ENCODE measurements around the gene TSFM. TPM values are rescaled to one million over a fixed set of nuclear protein-coding genes. Genes with fewer than 3 reads are reported as not detected.

TSFM gene
- total and polyA plus RNA-seq, 9 of the 15 experiments (the other 6 are each of a cell fraction or from before 2014, with no cell fraction given) = 44.6 to 198 (median 60.2) TPM

DNA sequence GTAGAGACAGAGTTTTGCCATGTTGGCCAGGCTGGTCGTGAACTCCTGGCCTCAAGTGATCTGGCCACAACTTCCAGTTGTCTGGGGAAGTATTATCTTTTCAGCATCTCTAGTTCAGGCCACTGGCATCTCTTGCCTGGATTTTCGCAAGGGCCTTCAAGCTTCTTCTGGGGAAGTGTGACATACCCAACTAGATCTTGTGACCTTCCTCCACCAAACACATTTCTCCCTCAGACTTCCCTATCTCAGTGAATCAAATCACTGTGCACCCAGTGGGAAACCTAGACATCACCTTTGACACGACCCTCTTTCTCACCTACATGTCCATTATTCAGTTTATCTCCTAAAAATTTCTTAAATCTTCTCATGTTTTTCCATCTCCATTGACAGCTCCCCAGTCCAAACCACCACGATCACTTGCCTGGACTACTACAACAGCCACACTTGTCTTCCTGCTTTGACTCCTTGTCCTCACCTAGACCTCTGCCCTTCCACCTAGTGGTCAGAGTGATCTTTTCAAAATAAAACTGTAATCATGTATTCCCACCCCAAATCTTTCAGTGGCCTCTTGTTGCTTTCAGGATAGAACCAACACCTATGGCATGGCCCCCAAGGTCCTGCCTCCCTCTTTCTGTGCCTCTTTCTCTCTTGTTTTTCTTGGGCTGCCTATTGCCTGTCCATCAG is 6.9 kb upstream of the TSFM start:
- Histone ChIP-seq H3K4me2 (ENCODE audit: insufficient read depth, low read length) (no peak overlapping the region), H3K36me3 (ENCODE audit: control insufficient read depth, insufficient read depth, low read length) (peaks cover 23% of the 10 kb centered on the region), H2AFZ (ENCODE audit: low read depth, low read length) (no peak overlapping the region), H3K79me2 (ENCODE audit: control insufficient read depth, insufficient read depth, low read length) (peaks cover 23% of the 10 kb centered on the region), H3K4me1 (replicated peaks in 1 of 2; ENCODE audit: control insufficient read depth in 2 of 2, insufficient read depth in 2 of 2, low read length in 2 of 2) (peaks cover 11 to 22% of the 10 kb centered on the region in 2 experiments), H4K20me1 (replicated peaks; ENCODE audit: control insufficient read depth, insufficient read depth, low read length) (no peaks in the 10 kb centered on the region), H3K27ac (ENCODE audit: extremely low read depth, low read depth, low read length) (no peak overlapping the region), H3K27me3 (ENCODE audit: control insufficient read depth in 2 of 2, insufficient read depth in 2 of 2, low read length in 2 of 2) (no peaks in the 10 kb centered on the region), H3K9me1 (ENCODE audit: control insufficient read depth, insufficient read depth, low read length) (no peaks in the 10 kb centered on the region), H3K9ac (ENCODE audit: insufficient read depth in 1 of 2, low read depth in 2 of 2, low read length in 2 of 2) (no peak overlapping the region), H3K9me3 (replicated peaks; ENCODE audit: control insufficient read depth, insufficient read depth, low read depth, low read length) (no peaks in the 10 kb centered on the region), H3K4me3 (no peak overlapping the region)
- FAIRE-seq (peak; percentile 23), DNase-seq (ENCODE audit: extremely low read depth in 1 of 4, low spot score in 3 of 4) (peak in 1 of 4 experiments; percentile 38), ATAC-seq (no peak)
- ChIA-PET POLR2A (interaction anchor here (0.8 kb wide), 2 partner anchors 22 to 34 kb away, joined by 3 to 4 read pairs; no protein-coding TSS in a partner anchor), CTCF (ENCODE audit: low intra/inter-chr PET ratio) (interaction anchor here (1.1 kb wide), 1 partner anchor 317 kb away, joined by 3 read pairs; no protein-coding TSS in a partner anchor)
- intact Hi-C loops (cut with micrococcal nuclease) = no loop called here
- in situ Hi-C loops (cut with MboI) = no loop called here
- 74% methylated on average over 4 of the region's 4 CpGs for WGBS (ENCODE audit: insufficient coverage, low coverage, missing lambda C conversion rate)
- TF ChIP-seq, protein P1, sequence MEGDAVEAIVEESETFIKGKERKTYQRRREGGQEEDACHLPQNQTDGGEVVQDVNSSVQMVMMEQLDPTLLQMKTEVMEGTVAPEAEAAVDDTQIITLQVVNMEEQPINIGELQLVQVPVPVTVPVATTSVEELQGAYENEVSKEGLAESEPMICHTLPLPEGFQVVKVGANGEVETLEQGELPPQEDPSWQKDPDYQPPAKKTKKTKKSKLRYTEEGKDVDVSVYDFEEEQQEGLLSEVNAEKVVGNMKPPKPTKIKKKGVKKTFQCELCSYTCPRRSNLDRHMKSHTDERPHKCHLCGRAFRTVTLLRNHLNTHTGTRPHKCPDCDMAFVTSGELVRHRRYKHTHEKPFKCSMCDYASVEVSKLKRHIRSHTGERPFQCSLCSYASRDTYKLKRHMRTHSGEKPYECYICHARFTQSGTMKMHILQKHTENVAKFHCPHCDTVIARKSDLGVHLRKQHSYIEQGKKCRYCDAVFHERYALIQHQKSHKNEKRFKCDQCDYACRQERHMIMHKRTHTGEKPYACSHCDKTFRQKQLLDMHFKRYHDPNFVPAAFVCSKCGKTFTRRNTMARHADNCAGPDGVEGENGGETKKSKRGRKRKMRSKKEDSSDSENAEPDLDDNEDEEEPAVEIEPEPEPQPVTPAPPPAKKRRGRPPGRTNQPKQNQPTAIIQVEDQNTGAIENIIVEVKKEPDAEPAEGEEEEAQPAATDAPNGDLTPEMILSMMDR (IDR thresholded peaks at IDR 0.05 in 2 of 3, conservative IDR thresholded peaks at IDR 0.05 in 1 of 3; ENCODE audit: insufficient read depth in 2 of 3, low read depth in 1 of 3, low read length in 3 of 3) = peak; percentile 19 to 41 (median 37); a peak in 3 of 6 replicates
- TF ChIP-seq POLR2A (conservative IDR thresholded peaks at IDR 0.05) = no peak
- no TSS peak for BruUV-seq (replicated peaks)

DNA sequence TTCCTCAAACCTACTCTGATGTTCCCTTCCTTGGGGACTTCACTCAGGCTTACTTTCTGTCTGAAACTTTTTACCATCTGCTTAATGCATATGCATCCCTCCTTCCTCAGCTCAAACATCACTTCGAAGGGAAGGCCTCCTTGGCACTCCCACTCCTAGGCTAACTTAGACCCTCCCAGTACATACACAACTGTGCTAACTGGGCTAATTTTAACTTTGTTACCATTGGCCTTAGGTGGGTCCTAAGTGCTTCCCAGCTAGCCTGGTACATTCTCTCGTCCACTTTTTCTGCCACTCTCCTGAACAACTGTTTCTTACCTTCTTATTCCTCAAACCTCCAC is 6.4 kb upstream of the TSFM start:
- ATAC-seq = no peak
- WGBS (ENCODE audit: insufficient coverage, low coverage, missing lambda C conversion rate) = 80% methylated on average over 2 of the region's 2 CpGs
- no peak overlapping the region for H3K9ac ChIP-seq (ENCODE audit: insufficient read depth in 1 of 2, low read depth in 2 of 2, low read length in 2 of 2)
- peaks cover 6 to 18% of the 10 kb centered on the region in 2 experiments for H3K4me1 ChIP-seq (replicated peaks in 1 of 2; ENCODE audit: control insufficient read depth in 2 of 2, insufficient read depth in 2 of 2, low read length in 2 of 2)
- H3K9me1 ChIP-seq (ENCODE audit: control insufficient read depth, insufficient read depth, low read length) = no peaks in the 10 kb centered on the region
- intact Hi-C loops (cut with micrococcal nuclease) = no loop called here
- in situ Hi-C loops (cut with MboI) = no loop called here
- no peak overlapping the region for H2AFZ ChIP-seq (ENCODE audit: low read depth, low read length)
- no peaks in the 10 kb centered on the region for H3K9me3 ChIP-seq (replicated peaks; ENCODE audit: control insufficient read depth, insufficient read depth, low read depth, low read length)
- H3K27ac ChIP-seq (ENCODE audit: extremely low read depth, low read depth, low read length) = no peak overlapping the region
- no peak for FAIRE-seq
- no peaks in the 10 kb centered on the region for H3K27me3 ChIP-seq (ENCODE audit: control insufficient read depth in 2 of 2, insufficient read depth in 2 of 2, low read length in 2 of 2)
- BruUV-seq (replicated peaks) = no TSS peak
- H4K20me1 ChIP-seq (replicated peaks; ENCODE audit: control insufficient read depth, insufficient read depth, low read length) = no peaks in the 10 kb centered on the region
- no peak overlapping the region for H3K4me3 ChIP-seq
- no peak overlapping the region for H3K4me2 ChIP-seq (ENCODE audit: insufficient read depth, low read length)
- DNase-seq (ENCODE audit: extremely low read depth in 1 of 4, low spot score in 3 of 4) = no peak
- POLR2A ChIA-PET = no interaction called here
- CTCF ChIA-PET (ENCODE audit: low intra/inter-chr PET ratio) = interaction anchor here (1.1 kb wide), 1 partner anchor 317 kb away, joined by 3 read pairs; no protein-coding TSS in a partner anchor
- peaks cover 20% of the 10 kb centered on the region; the same call in 2 of the 3 replicates for H3K36me3 ChIP-seq (ENCODE audit: control insufficient read depth, insufficient read depth, low read length)
- peaks cover 18% of the 10 kb centered on the region for H3K79me2 ChIP-seq (ENCODE audit: control insufficient read depth, insufficient read depth, low read length)
- TF ChIP-seq ZNF507 (tag; conservative IDR thresholded peaks at IDR 0.05) (no peak), SMAD2 (IDR thresholded peaks at IDR 0.05; ENCODE audit: low read depth, low read length) (no peak), MYNN (IDR thresholded peaks at IDR 0.05) (no peak), MYNN (CRISPR knock-in tag; IDR thresholded peaks at IDR 0.05) (no peak), ZNF699 (CRISPR knock-in tag; IDR thresholded peaks at IDR 0.05; ENCODE audit: insufficient replicate concordance) (no peak), POLR3A (IDR thresholded peaks at IDR 0.05; ENCODE audit: borderline replicate concordance, extremely low read depth, insufficient read depth, insufficient read length) (no peak), RBM25 (IDR thresholded peaks at IDR 0.05; ENCODE audit: low read depth, low read length, severe bottlenecking) (no peak)
- TF ChIP-seq, protein P2, sequence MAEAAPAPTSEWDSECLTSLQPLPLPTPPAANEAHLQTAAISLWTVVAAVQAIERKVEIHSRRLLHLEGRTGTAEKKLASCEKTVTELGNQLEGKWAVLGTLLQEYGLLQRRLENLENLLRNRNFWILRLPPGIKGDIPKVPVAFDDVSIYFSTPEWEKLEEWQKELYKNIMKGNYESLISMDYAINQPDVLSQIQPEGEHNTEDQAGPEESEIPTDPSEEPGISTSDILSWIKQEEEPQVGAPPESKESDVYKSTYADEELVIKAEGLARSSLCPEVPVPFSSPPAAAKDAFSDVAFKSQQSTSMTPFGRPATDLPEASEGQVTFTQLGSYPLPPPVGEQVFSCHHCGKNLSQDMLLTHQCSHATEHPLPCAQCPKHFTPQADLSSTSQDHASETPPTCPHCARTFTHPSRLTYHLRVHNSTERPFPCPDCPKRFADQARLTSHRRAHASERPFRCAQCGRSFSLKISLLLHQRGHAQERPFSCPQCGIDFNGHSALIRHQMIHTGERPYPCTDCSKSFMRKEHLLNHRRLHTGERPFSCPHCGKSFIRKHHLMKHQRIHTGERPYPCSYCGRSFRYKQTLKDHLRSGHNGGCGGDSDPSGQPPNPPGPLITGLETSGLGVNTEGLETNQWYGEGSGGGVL (CRISPR knock-in tag; IDR thresholded peaks at IDR 0.05) = no peak

Data from K562 (cell line).